HEK293 (cell line): ENCODE data around the gene RNU5B-1.

Experiments used
- EGR2 ChIP-seq: fragments of 450-650 bp; formaldehyde crosslinking; IDR thresholded peaks from 2 replicates; pipeline ENCODE4 v1.5.1; 2016; ENCODE audit warnings: low read depth, missing biosample characterization, missing genetic modification characterization
- GFI1B ChIP-seq: fragments of 450-650 bp; formaldehyde crosslinking; IDR thresholded peaks from 2 replicates; pipeline ENCODE4 v1.5.1; 2016; ENCODE audit warnings: missing biosample characterization, missing genetic modification characterization
- GLIS1 ChIP-seq: fragments of 450-650 bp; formaldehyde crosslinking; IDR thresholded peaks from 2 replicates; pipeline ENCODE4 v1.5.1; 2016; ENCODE audit warnings: missing biosample characterization, missing genetic modification characterization
- KLF7 ChIP-seq: fragments of 450-650 bp; formaldehyde crosslinking; IDR thresholded peaks from 2 replicates; pipeline ENCODE4 v1.5.1; 2016; ENCODE audit warnings: missing biosample characterization, missing genetic modification characterization, borderline replicate concordance
- MZF1 ChIP-seq: fragments of 450-650 bp; formaldehyde crosslinking; IDR thresholded peaks from 2 replicates; pipeline ENCODE4 v1.5.1; 2017; ENCODE audit warnings: missing biosample characterization, missing genetic modification characterization, borderline replicate concordance
- YY2 ChIP-seq: fragments of 450-650 bp; formaldehyde crosslinking; IDR thresholded peaks from 2 replicates; pipeline ENCODE4 v1.5.1; 2016; ENCODE audit warnings: missing biosample characterization, missing genetic modification characterization
- ZBTB1 ChIP-seq: fragments of 450-650 bp; formaldehyde crosslinking; IDR thresholded peaks from 2 replicates; pipeline ENCODE4 v1.5.1; 2016; ENCODE audit warnings: missing biosample characterization, missing genetic modification characterization
- ZBTB48 ChIP-seq: fragments of 450-650 bp; formaldehyde crosslinking; IDR thresholded peaks from 2 replicates; pipeline ENCODE4 v1.5.1; 2016; ENCODE audit warnings: missing biosample characterization, missing genetic modification characterization
- ZFP37 ChIP-seq: fragments of 450-650 bp; formaldehyde crosslinking; IDR thresholded peaks from 2 replicates; pipeline ENCODE4 v1.5.1; 2016; ENCODE audit warnings: missing biosample characterization, missing genetic modification characterization
- ZNF112 ChIP-seq: fragments of 450-650 bp; formaldehyde crosslinking; IDR thresholded peaks from 2 replicates; pipeline ENCODE4 v1.5.0; 2017; ENCODE audit warnings: missing biosample characterization, missing genetic modification characterization
- ZNF121 ChIP-seq: fragments of 450-650 bp; formaldehyde crosslinking; IDR thresholded peaks from 2 replicates; pipeline ENCODE4 v1.5.1; 2016; ENCODE audit warnings: missing biosample characterization, missing genetic modification characterization
- ZNF140 ChIP-seq: fragments of 450-650 bp; formaldehyde crosslinking; IDR thresholded peaks from 2 replicates; pipeline ENCODE4 v1.5.1; 2016; ENCODE audit warnings: missing biosample characterization, missing genetic modification characterization
- ZNF174 ChIP-seq: fragments of 450-650 bp; formaldehyde crosslinking; IDR thresholded peaks from 2 replicates; pipeline ENCODE4 v1.5.0; 2017; ENCODE audit warnings: missing biosample characterization, mild to moderate bottlenecking, missing genetic modification characterization
- ZNF184 ChIP-seq: fragments of 450-650 bp; IDR thresholded peaks from 2 replicates; pipeline ENCODE4 v1.5.1; 2018; ENCODE audit warnings: missing biosample characterization, mild to moderate bottlenecking, missing genetic modification characterization
- ZNF266 ChIP-seq: fragments of 450-650 bp; formaldehyde crosslinking; IDR thresholded peaks from 2 replicates; pipeline ENCODE4 v1.5.1; 2016; ENCODE audit warnings: missing biosample characterization, missing genetic modification characterization, low read depth
- ZNF335 ChIP-seq: fragments of 450-650 bp; formaldehyde crosslinking; conservative IDR thresholded peaks from 2 replicates; pipeline ENCODE4 v1.5.1; 2016; ENCODE audit warnings: missing biosample characterization, missing genetic modification characterization
- ZNF391 ChIP-seq: fragments of 450-650 bp; formaldehyde crosslinking; IDR thresholded peaks from 2 replicates; pipeline ENCODE4 v1.5.1; 2016; ENCODE audit warnings: low read depth, missing biosample characterization, missing genetic modification characterization, borderline replicate concordance
- ZNF48 ChIP-seq: fragments of 450-650 bp; formaldehyde crosslinking; IDR thresholded peaks from 2 replicates; pipeline ENCODE4 v1.5.1; 2016; ENCODE audit warnings: missing biosample characterization, missing genetic modification characterization
- ZNF548 ChIP-seq: fragments of 450-650 bp; formaldehyde crosslinking; IDR thresholded peaks from 2 replicates; pipeline ENCODE4 v1.5.1; 2016; ENCODE audit warnings: missing biosample characterization, missing genetic modification characterization
- ZNF561 ChIP-seq: fragments of 450-650 bp; IDR thresholded peaks from 2 replicates; pipeline ENCODE4 v1.5.1; 2018; ENCODE audit warnings: missing biosample characterization, missing genetic modification characterization, borderline replicate concordance
- ZNF571 ChIP-seq: fragments of 450-650 bp; formaldehyde crosslinking; IDR thresholded peaks from 2 replicates; pipeline ENCODE4 v1.5.0; 2017; ENCODE audit warnings: missing biosample characterization, missing genetic modification characterization
- ZNF621 ChIP-seq: fragments of 450-650 bp; formaldehyde crosslinking; IDR thresholded peaks from 2 replicates; pipeline ENCODE4 v1.5.1; 2017; ENCODE audit warnings: missing biosample characterization, missing genetic modification characterization
- ZNF624 ChIP-seq: fragments of 450-650 bp; formaldehyde crosslinking; IDR thresholded peaks from 2 replicates; pipeline ENCODE4 v1.5.1; 2017; ENCODE audit warnings: missing biosample characterization, missing genetic modification characterization
- ZNF670 ChIP-seq: fragments of 450-650 bp; formaldehyde crosslinking; IDR thresholded peaks from 2 replicates; pipeline ENCODE4 v1.5.1; 2016; ENCODE audit warnings: missing biosample characterization, missing genetic modification characterization, low read depth
- ZNF830 ChIP-seq: fragments of 450-650 bp; IDR thresholded peaks from 2 replicates; pipeline ENCODE4 v1.5.0; 2018; ENCODE audit warnings: missing biosample characterization, missing genetic modification characterization, low read depth, mild to moderate bottlenecking, moderate library complexity
- ZNF843 ChIP-seq: fragments of 450-650 bp; formaldehyde crosslinking; IDR thresholded peaks from 2 replicates; pipeline ENCODE4 v1.5.1; 2016; ENCODE audit warnings: missing biosample characterization, missing genetic modification characterization
- ZSCAN23 ChIP-seq: fragments of 450-650 bp; formaldehyde crosslinking; IDR thresholded peaks from 2 replicates; pipeline ENCODE4 v1.5.1; 2016; ENCODE audit warnings: missing biosample characterization, missing genetic modification characterization
- TF ChIP-seq, protein P1 (sequence below): fragments of 450-650 bp; formaldehyde crosslinking; conservative IDR thresholded peaks from 2 replicates; pipeline ENCODE4 v1.5.1; 2016; ENCODE audit warnings: low read depth, missing biosample characterization, missing genetic modification characterization
- TF ChIP-seq, protein P2 (sequence below): fragments of 450-650 bp; formaldehyde crosslinking; IDR thresholded peaks from 2 replicates; pipeline ENCODE4 v1.5.1; 2016; ENCODE audit warnings: missing biosample characterization, missing genetic modification characterization
- TF ChIP-seq, protein P3 (sequence below): fragments of 450-650 bp; formaldehyde crosslinking; IDR thresholded peaks from 2 replicates; pipeline ENCODE4 v1.5.1; 2016; ENCODE audit warnings: missing biosample characterization, missing genetic modification characterization
- TF ChIP-seq, protein P4 (sequence below): fragments of 450-650 bp; formaldehyde crosslinking; IDR thresholded peaks from 2 replicates; pipeline ENCODE4 v1.5.1; 2016; ENCODE audit warnings: missing biosample characterization, missing genetic modification characterization

Gene RNU5B-1

DNA sequence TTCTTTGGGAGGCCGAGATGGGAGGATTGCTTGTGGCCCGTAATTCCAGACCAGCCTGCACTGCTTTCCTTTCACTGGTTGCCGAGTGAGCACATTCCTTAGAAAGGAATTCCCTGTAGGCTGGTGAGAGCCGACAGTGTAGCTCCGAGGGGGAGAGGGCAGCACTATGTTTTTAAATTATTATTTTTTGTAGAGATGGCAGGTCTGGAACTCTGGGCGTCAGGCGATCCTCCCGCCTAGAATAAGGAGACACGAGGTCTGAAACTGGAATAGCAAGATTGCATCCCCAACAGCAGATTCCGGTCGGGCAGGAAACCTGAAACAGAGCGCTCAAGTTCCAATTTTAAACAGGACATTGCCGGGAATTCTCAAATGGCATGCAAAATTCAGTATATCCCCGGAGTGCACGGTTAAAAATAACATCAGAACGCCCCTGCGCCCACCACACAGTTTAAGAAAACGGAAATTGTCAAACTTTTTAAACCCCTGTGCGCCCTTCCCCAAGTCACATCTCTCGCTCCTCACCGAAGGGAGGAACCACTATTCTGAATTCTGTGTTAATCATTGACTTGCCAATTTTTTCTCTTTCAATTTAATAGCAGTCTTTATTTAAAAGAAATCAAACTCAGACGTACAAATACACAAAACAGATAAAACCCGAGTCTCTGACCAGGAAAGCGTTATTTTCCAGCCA, 643 bp upstream of the RNU5B-1 start (continued):
- TF ChIP-seq, protein P1, sequence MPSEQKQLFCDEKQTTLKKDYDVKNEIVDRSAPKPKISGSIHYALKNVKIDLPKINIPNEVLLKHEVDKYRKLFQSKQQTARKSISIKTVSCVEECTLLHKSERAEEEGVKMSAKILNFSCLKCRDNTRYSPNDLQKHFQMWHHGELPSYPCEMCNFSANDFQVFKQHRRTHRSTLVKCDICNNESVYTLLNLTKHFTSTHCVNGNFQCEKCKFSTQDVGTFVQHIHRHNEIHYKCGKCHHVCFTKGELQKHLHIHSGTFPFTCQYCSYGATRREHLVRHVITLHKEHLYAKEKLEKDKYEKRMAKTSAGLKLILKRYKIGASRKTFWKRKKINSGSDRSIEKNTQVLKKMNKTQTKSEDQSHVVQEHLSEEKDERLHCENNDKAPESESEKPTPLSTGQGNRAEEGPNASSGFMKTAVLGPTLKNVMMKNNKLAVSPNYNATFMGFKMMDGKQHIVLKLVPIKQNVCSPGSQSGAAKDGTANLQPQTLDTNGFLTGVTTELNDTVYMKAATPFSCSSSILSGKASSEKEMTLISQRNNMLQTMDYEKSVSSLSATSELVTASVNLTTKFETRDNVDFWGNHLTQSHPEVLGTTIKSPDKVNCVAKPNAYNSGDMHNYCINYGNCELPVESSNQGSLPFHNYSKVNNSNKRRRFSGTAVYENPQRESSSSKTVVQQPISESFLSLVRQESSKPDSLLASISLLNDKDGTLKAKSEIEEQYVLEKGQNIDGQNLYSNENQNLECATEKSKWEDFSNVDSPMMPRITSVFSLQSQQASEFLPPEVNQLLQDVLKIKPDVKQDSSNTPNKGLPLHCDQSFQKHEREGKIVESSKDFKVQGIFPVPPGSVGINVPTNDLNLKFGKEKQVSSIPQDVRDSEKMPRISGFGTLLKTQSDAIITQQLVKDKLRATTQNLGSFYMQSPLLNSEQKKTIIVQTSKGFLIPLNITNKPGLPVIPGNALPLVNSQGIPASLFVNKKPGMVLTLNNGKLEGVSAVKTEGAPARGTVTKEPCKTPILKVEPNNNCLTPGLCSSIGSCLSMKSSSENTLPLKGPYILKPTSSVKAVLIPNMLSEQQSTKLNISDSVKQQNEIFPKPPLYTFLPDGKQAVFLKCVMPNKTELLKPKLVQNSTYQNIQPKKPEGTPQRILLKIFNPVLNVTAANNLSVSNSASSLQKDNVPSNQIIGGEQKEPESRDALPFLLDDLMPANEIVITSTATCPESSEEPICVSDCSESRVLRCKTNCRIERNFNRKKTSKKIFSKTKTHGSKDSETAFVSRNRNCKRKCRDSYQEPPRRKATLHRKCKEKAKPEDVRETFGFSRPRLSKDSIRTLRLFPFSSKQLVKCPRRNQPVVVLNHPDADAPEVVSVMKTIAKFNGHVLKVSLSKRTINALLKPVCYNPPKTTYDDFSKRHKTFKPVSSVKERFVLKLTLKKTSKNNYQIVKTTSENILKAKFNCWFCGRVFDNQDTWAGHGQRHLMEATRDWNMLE (tag by site-specific recombination), result no peak; the same call in 1 of the 2 replicates
- TF ChIP-seq YY2, result no peak
- TF ChIP-seq ZNF140 (tag by site-specific recombination), result no peak
- peak; percentile 9; the same call in 1 of the 2 replicates for TF ChIP-seq GFI1B (tag by site-specific recombination)
- 0 out of 2 replicates have a peak, but pooled peaks have one; percentile 5 for TF ChIP-seq GLIS1
- peak; percentile 83 for TF ChIP-seq ZBTB48 (tag by site-specific recombination)
- no peak for TF ChIP-seq EGR2 (tag by site-specific recombination)
- no peak for TF ChIP-seq ZNF266 (tag by site-specific recombination)
- no peak for TF ChIP-seq ZBTB1 (tag by site-specific recombination)
- TF ChIP-seq ZFP37 (tag by site-specific recombination), result no peak; the same call in 1 of the 2 replicates
- no peak for TF ChIP-seq ZNF830 (tag by site-specific recombination)
- no peak for TF ChIP-seq KLF7
- TF ChIP-seq MZF1, result peak; percentile 82; the same call in 1 of the 2 replicates
- TF ChIP-seq ZNF561, result peak; percentile 70; the same call in 1 of the 2 replicates
- TF ChIP-seq ZNF571, result no peak
- no peak for TF ChIP-seq ZNF184
- TF ChIP-seq, protein P2, sequence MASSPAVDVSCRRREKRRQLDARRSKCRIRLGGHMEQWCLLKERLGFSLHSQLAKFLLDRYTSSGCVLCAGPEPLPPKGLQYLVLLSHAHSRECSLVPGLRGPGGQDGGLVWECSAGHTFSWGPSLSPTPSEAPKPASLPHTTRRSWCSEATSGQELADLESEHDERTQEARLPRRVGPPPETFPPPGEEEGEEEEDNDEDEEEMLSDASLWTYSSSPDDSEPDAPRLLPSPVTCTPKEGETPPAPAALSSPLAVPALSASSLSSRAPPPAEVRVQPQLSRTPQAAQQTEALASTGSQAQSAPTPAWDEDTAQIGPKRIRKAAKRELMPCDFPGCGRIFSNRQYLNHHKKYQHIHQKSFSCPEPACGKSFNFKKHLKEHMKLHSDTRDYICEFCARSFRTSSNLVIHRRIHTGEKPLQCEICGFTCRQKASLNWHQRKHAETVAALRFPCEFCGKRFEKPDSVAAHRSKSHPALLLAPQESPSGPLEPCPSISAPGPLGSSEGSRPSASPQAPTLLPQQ (tag by site-specific recombination), result no peak
- TF ChIP-seq ZNF391 (tag by site-specific recombination), result no peak
- no peak for TF ChIP-seq ZNF548 (tag by site-specific recombination)
- TF ChIP-seq, protein P3, sequence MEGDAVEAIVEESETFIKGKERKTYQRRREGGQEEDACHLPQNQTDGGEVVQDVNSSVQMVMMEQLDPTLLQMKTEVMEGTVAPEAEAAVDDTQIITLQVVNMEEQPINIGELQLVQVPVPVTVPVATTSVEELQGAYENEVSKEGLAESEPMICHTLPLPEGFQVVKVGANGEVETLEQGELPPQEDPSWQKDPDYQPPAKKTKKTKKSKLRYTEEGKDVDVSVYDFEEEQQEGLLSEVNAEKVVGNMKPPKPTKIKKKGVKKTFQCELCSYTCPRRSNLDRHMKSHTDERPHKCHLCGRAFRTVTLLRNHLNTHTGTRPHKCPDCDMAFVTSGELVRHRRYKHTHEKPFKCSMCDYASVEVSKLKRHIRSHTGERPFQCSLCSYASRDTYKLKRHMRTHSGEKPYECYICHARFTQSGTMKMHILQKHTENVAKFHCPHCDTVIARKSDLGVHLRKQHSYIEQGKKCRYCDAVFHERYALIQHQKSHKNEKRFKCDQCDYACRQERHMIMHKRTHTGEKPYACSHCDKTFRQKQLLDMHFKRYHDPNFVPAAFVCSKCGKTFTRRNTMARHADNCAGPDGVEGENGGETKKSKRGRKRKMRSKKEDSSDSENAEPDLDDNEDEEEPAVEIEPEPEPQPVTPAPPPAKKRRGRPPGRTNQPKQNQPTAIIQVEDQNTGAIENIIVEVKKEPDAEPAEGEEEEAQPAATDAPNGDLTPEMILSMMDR (tag by site-specific recombination), result no peak
- no peak for TF ChIP-seq ZNF621 (tag by site-specific recombination)
- no peak for TF ChIP-seq ZNF121 (tag by site-specific recombination)
- TF ChIP-seq ZSCAN23 (tag by site-specific recombination), result no peak
- TF ChIP-seq ZNF624 (tag by site-specific recombination), result no peak
- TF ChIP-seq, protein P4, sequence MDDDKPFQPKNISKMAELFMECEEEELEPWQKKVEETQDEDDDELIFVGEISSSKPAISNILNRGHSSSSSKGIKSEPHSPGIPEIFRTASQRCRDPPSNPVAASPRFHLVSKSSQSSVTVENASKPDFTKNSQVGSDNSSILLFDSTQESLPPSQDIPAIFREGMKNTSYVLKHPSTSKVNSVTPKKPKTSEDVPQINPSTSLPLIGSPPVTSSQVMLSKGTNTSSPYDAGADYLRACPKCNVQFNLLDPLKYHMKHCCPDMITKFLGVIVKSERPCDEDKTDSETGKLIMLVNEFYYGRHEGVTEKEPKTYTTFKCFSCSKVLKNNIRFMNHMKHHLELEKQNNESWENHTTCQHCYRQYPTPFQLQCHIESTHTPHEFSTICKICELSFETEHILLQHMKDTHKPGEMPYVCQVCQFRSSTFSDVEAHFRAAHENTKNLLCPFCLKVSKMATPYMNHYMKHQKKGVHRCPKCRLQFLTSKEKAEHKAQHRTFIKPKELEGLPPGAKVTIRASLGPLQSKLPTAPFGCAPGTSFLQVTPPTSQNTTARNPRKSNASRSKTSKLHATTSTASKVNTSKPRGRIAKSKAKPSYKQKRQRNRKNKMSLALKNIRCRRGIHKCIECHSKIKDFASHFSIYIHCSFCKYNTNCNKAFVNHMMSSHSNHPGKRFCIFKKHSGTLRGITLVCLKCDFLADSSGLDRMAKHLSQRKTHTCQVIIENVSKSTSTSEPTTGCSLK, result no peak
- no peak for TF ChIP-seq ZNF112 (tag by site-specific recombination)
- TF ChIP-seq ZNF670 (tag by site-specific recombination), result no peak
- TF ChIP-seq ZNF174 (tag by site-specific recombination), result no peak
- TF ChIP-seq ZNF48 (tag by site-specific recombination), result no peak
- TF ChIP-seq ZNF335 (tag by site-specific recombination), result peak; percentile 83
- no peak for TF ChIP-seq ZNF843 (tag by site-specific recombination)
